Measurements from ENCODE around the gene MX1. TPM values are rescaled to one million over a fixed set of nuclear protein-coding genes. Genes with fewer than 3 reads are reported as not detected.

Gene MX1
- total and polyA plus RNA-seq, 4 donors = 15.1 to 21.3 (median 18.0) TPM

GRCh38 chr21:41506611-41507520 lies 80.8 kb downstream of the MX1 start:
- Histone ChIP-seq H3K9me3 (ENCODE audit: control insufficient read depth in 4 of 4, low read length in 3 of 4) (no peaks in the 10 kb centered on the region), H3K27ac (ENCODE audit: low read depth in 1 of 2, low read length in 2 of 2) (peak overlapping the region; percentile 61 to 71), H3K36me3 (ENCODE audit: control insufficient read depth in 4 of 4, insufficient read depth in 3 of 4, low read depth in 1 of 4, low read length in 3 of 4) (peaks cover 0 to 3% (median 0%) of the 10 kb centered on the region in 4 donors), H3K9ac (ENCODE audit: low read depth in 1 of 2, low read length in 2 of 2) (peak overlapping the region; percentile 22 to 54), H3K4me3 (ENCODE audit: low read depth in 1 of 3, low read length in 3 of 3) (peak overlapping the region; percentile 59 to 91 (median 83)), H3K27me3 (ENCODE audit: control insufficient read depth in 4 of 4, insufficient read depth in 4 of 4, low read length in 3 of 4) (no peaks in the 10 kb centered on the region), H3K4me1 (ENCODE audit: control insufficient read depth in 4 of 4, insufficient read depth in 4 of 4, low read length in 3 of 4) (peaks cover 16 to 35% (median 22%) of the 10 kb centered on the region in 4 donors)
- WGBS = 6% methylated on average over 64 of the region's 64 CpGs
- TF ChIP-seq RAD21 (IDR thresholded peaks at IDR 0.05) (peak in 1 of 2 donors; percentile 37), YY1 (IDR thresholded peaks at IDR 0.05) (no peak), GABPA (IDR thresholded peaks at IDR 0.05 in 1 of 2, conservative IDR thresholded peaks at IDR 0.05 in 1 of 2) (no peak)
- DNase-seq (ENCODE audit: low spot score) = no peak

DNA sequence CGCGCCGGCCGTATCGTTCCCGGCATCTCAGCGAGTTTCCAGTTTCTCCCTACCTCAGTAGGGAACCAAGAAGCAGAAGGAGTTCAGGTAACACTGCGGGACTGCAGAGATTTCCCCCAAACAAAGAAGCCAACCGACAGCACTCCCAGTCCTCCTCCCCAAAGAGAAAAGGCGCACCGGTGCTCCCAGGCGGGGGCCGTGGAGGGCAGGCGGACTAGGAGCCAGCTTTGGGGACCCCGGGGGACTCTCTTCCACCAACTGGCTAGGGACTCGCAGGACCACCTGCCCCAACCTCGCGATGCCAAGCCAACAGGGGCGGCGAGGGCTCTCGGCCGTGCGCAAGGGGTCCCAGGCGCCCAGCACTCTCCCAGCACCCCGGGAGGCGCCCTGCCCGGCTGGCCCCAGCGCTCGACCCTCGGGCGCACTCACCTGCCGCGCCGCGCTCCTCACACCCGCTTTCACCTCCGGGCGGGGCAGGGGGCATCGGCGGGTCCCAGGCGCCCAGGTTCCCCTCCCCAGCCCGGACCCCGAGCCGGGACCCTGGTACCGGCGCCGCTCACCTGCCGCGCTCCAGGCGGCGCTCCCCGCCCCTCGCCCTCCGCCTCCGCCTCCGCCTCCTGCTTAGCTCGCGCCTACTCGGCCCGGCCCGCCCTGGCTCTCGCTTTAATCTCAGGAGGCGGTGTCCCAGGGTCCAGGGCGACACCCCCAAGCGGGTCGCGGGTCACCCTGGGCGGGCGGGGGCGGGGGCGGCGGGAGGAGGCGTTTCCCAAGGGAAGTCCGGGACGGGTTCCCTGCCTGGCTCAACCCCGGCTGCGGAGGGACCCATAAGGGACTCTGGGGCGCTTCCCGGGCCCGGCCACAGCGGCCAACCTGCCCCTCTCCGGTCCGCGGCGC lies 81.7 kb downstream of the MX1 start, which contains the start of gene TMPRSS2:
Gene TMPRSS2, minus strand, starts transcription at position 638 of the 894 bp plus-strand sequence. CDS start 10,025 bp downstream, outside the sequence.
- Histone ChIP-seq H3K36me3 (ENCODE audit: control insufficient read depth in 4 of 4, insufficient read depth in 3 of 4, low read depth in 1 of 4, low read length in 3 of 4) (peaks cover 0 to 3% (median 0%) of the 10 kb centered on the region in 4 donors), H3K27me3 (ENCODE audit: control insufficient read depth in 4 of 4, insufficient read depth in 4 of 4, low read length in 3 of 4) (no peaks in the 10 kb centered on the region), H3K4me3 (ENCODE audit: low read depth in 1 of 3, low read length in 3 of 3) (peak within 1 kb of the TSS; percentile 59 to 91 (median 83)), H3K9ac (ENCODE audit: low read depth in 1 of 2, low read length in 2 of 2) (peak within 1 kb of the TSS; percentile 22 to 54), H3K9me3 (ENCODE audit: control insufficient read depth in 4 of 4, low read length in 3 of 4) (no peaks in the 10 kb centered on the region), H3K27ac (ENCODE audit: low read depth in 1 of 2, low read length in 2 of 2) (peak within 1 kb of the TSS; percentile 71 to 80), H3K4me1 (ENCODE audit: control insufficient read depth in 4 of 4, insufficient read depth in 4 of 4, low read length in 3 of 4) (peaks cover 16 to 35% (median 21%) of the 10 kb centered on the region in 4 donors)
- WGBS = 1% methylated on average over 85 of the region's 85 CpGs
- peak; percentile 50 for DNase-seq (ENCODE audit: low spot score)
- peak in 1 of 2 donors; percentile 5 for TF ChIP-seq RAD21 (IDR thresholded peaks at IDR 0.05)
- TF ChIP-seq SP1 (IDR thresholded peaks at IDR 0.05) = peak; percentile 18
- TF ChIP-seq, protein P1, sequence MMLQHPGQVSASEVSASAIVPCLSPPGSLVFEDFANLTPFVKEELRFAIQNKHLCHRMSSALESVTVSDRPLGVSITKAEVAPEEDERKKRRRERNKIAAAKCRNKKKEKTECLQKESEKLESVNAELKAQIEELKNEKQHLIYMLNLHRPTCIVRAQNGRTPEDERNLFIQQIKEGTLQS (IDR thresholded peaks at IDR 0.05) = no peak
- TF ChIP-seq, protein P2, sequence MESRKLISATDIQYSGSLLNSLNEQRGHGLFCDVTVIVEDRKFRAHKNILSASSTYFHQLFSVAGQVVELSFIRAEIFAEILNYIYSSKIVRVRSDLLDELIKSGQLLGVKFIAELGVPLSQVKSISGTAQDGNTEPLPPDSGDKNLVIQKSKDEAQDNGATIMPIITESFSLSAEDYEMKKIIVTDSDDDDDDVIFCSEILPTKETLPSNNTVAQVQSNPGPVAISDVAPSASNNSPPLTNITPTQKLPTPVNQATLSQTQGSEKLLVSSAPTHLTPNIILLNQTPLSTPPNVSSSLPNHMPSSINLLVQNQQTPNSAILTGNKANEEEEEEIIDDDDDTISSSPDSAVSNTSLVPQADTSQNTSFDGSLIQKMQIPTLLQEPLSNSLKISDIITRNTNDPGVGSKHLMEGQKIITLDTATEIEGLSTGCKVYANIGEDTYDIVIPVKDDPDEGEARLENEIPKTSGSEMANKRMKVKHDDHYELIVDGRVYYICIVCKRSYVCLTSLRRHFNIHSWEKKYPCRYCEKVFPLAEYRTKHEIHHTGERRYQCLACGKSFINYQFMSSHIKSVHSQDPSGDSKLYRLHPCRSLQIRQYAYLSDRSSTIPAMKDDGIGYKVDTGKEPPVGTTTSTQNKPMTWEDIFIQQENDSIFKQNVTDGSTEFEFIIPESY (IDR thresholded peaks at IDR 0.05) = no peak
- TF ChIP-seq, protein P3, sequence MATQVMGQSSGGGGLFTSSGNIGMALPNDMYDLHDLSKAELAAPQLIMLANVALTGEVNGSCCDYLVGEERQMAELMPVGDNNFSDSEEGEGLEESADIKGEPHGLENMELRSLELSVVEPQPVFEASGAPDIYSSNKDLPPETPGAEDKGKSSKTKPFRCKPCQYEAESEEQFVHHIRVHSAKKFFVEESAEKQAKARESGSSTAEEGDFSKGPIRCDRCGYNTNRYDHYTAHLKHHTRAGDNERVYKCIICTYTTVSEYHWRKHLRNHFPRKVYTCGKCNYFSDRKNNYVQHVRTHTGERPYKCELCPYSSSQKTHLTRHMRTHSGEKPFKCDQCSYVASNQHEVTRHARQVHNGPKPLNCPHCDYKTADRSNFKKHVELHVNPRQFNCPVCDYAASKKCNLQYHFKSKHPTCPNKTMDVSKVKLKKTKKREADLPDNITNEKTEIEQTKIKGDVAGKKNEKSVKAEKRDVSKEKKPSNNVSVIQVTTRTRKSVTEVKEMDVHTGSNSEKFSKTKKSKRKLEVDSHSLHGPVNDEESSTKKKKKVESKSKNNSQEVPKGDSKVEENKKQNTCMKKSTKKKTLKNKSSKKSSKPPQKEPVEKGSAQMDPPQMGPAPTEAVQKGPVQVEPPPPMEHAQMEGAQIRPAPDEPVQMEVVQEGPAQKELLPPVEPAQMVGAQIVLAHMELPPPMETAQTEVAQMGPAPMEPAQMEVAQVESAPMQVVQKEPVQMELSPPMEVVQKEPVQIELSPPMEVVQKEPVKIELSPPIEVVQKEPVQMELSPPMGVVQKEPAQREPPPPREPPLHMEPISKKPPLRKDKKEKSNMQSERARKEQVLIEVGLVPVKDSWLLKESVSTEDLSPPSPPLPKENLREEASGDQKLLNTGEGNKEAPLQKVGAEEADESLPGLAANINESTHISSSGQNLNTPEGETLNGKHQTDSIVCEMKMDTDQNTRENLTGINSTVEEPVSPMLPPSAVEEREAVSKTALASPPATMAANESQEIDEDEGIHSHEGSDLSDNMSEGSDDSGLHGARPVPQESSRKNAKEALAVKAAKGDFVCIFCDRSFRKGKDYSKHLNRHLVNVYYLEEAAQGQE (IDR thresholded peaks at IDR 0.05) = peak; percentile 82
- TF ChIP-seq HNF4A (conservative IDR thresholded peaks at IDR 0.05) = peak; percentile 53 to 63
- TF ChIP-seq RXRA (IDR thresholded peaks at IDR 0.05) = peak; percentile 10 to 41
- no peak for TF ChIP-seq GABPA (IDR thresholded peaks at IDR 0.05 in 1 of 2, conservative IDR thresholded peaks at IDR 0.05 in 1 of 2)
